ENCODE measurements around the gene DNM3.

The DNM3 gene

DNA sequence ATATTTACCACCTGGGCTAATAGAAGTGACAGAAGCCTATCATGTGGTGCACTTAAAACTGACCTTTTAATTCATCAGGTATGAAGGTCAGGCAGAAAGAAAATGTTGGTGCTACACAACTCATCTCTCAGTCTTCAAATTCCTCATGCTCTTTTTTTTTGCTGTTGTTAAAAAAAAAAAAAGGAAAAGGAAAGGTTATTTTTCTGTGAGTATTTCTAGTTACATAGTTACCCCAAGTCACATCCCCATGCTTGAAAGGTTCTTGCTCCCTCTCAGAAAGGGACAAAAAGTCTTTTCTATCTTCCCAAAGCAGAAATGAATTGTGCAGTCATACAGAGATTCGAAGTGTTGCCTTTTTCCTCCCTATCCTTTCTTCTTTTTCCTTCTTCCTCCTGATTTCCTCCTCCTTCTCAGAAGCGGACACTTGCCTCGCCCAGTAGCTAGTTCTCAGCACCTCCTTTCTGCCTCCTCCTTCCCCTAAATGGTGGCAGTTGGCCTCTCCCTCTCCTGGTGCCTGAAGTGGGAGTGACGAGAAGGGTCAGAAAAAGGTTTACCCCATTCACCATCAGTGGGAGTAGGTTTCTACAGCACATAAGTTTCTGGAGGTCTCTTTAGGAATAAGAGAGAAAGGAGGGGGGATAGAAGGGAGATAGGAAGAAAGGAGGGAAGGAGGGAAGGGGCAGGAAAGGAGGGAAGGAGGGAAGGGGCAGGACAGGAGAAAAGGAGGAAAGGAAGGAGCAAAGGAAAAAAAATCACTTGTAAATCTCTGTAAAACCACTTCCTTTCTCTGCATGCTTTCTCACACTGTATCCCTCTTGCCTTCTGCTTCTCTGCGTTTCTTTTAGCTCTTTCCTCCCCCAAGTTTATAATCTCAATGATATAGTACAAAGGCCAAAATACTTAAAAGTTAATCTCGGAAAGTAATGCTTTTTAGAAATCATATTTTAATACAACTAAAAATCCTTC lies 558.7 kb downstream of the DNM3 start:
- no peak for DNase-seq (ENCODE audit: low read depth)
- peaks cover 45% of the 10 kb centered on the region for H3K4me1 ChIP-seq (ENCODE audit: control insufficient read depth, insufficient read depth, low read length)
- no peaks in the 10 kb centered on the region for H3K36me3 ChIP-seq (ENCODE audit: control insufficient read depth, insufficient read depth, low read length, severe bottlenecking)
- H3K27me3 ChIP-seq (replicated peaks; ENCODE audit: control insufficient read depth, insufficient read depth, low read length) = no peaks in the 10 kb centered on the region
- H3K9me3 ChIP-seq (ENCODE audit: control insufficient read depth, low read length) = no peaks in the 10 kb centered on the region
- peak overlapping the region; percentile 72 for H3K9ac ChIP-seq (ENCODE audit: low read length)
- H3K4me3 ChIP-seq (ENCODE audit: low read length) = no peak overlapping the region

GRCh38 chr1:172400722-172401105 lies 559.4 kb downstream of the DNM3 start:
- Histone ChIP-seq H3K9ac (ENCODE audit: low read length) (peak overlapping the region; percentile 72), H3K36me3 (ENCODE audit: control insufficient read depth, insufficient read depth, low read length, severe bottlenecking) (no peaks in the 10 kb centered on the region), H3K4me1 (ENCODE audit: control insufficient read depth, insufficient read depth, low read length) (peaks cover 45% of the 10 kb centered on the region), H3K9me3 (ENCODE audit: control insufficient read depth, low read length) (no peaks in the 10 kb centered on the region), H3K4me3 (ENCODE audit: low read length) (no peak overlapping the region), H3K27me3 (replicated peaks; ENCODE audit: control insufficient read depth, insufficient read depth, low read length) (no peaks in the 10 kb centered on the region)
- no peak for DNase-seq (ENCODE audit: low read depth)

GRCh38 chr1:172401477-172401876 lies 560.2 kb downstream of the DNM3 start:
- Histone ChIP-seq H3K9me3 (ENCODE audit: control insufficient read depth, low read length) (no peaks in the 10 kb centered on the region), H3K4me1 (ENCODE audit: control insufficient read depth, insufficient read depth, low read length) (peaks cover 45% of the 10 kb centered on the region), H3K36me3 (ENCODE audit: control insufficient read depth, insufficient read depth, low read length, severe bottlenecking) (no peaks in the 10 kb centered on the region), H3K4me3 (ENCODE audit: low read length) (no peak overlapping the region), H3K27me3 (replicated peaks; ENCODE audit: control insufficient read depth, insufficient read depth, low read length) (no peaks in the 10 kb centered on the region), H3K9ac (ENCODE audit: low read length) (peak overlapping the region; percentile 72)
- no peak for DNase-seq (ENCODE audit: low read depth)

GRCh38 chr1:172401892-172402291 lies 560.6 kb downstream of the DNM3 start:
- Histone ChIP-seq H3K9me3 (ENCODE audit: control insufficient read depth, low read length) (no peaks in the 10 kb centered on the region), H3K9ac (ENCODE audit: low read length) (no peak overlapping the region), H3K36me3 (ENCODE audit: control insufficient read depth, insufficient read depth, low read length, severe bottlenecking) (no peaks in the 10 kb centered on the region), H3K27me3 (replicated peaks; ENCODE audit: control insufficient read depth, insufficient read depth, low read length) (no peaks in the 10 kb centered on the region), H3K4me3 (ENCODE audit: low read length) (no peak overlapping the region), H3K4me1 (ENCODE audit: control insufficient read depth, insufficient read depth, low read length) (peaks cover 45% of the 10 kb centered on the region)
- no peak for DNase-seq (ENCODE audit: low read depth)

DNA sequence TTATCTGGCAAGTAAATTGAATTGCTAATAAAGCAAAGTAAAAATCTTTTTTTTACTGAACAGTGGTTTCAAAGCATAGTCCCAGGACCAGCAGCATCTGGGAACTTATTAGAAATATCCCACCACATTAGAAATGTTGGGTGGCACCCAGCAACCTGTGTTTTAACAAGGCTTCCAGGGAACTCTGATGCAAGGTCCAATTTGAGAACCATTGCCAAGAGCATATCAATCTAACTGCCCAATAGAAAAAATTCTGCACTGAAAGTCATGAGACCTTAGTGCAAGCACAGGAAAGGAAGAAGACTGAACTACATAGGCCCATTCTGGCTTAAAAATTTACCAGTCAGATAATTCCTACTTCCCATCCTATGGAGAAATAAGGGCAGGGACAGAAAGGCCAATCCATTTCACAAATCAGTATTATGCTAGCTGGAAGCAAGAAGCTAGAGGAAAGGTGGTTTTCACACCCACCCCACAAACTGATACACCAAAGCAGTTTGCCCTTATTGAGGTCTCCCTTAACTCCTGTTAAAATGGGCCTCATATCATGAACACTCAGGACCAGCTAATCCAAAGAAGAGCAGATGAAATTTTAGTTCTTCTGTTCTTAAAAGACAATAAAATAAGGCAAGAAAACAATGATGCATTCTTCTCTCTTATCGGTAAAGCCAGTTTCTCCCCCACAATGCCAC lies 561.7 kb downstream of the DNM3 start:
- Histone ChIP-seq H3K9ac (ENCODE audit: low read length) (no peak overlapping the region), H3K36me3 (ENCODE audit: control insufficient read depth, insufficient read depth, low read length, severe bottlenecking) (no peaks in the 10 kb centered on the region), H3K27me3 (replicated peaks; ENCODE audit: control insufficient read depth, insufficient read depth, low read length) (no peaks in the 10 kb centered on the region), H3K4me1 (ENCODE audit: control insufficient read depth, insufficient read depth, low read length) (peaks cover 34% of the 10 kb centered on the region), H3K9me3 (ENCODE audit: control insufficient read depth, low read length) (no peaks in the 10 kb centered on the region), H3K4me3 (ENCODE audit: low read length) (no peak overlapping the region)
- DNase-seq (ENCODE audit: low read depth) = no peak

GRCh38 chr1:172404121-172404520 lies 562.8 kb downstream of the DNM3 start:
- Histone ChIP-seq H3K36me3 (ENCODE audit: control insufficient read depth, insufficient read depth, low read length, severe bottlenecking) (no peaks in the 10 kb centered on the region), H3K9ac (ENCODE audit: low read length) (no peak overlapping the region), H3K27me3 (replicated peaks; ENCODE audit: control insufficient read depth, insufficient read depth, low read length) (no peaks in the 10 kb centered on the region), H3K4me3 (ENCODE audit: low read length) (no peak overlapping the region), H3K9me3 (ENCODE audit: control insufficient read depth, low read length) (no peaks in the 10 kb centered on the region), H3K4me1 (ENCODE audit: control insufficient read depth, insufficient read depth, low read length) (peaks cover 28% of the 10 kb centered on the region)
- DNase-seq (ENCODE audit: low read depth) = no peak

DNA sequence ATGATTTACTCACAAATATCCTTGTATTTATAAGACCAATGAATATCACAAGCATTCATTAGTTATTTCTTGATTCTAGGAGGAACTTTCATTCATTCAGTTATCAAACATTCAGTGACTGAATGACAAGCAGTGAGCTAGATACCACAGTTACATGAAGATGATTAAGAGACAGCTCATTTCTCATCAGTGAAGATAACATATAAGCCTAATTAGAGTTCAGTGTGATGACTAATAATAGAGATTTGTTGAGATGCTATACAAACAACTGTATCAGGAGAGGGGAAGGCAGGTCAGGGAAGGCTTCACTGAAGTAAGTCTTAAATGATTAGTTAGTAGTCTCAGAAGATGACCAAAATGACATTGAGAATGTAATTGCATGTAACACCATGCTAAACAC lies 564.6 kb downstream of the DNM3 start:
- H3K36me3 ChIP-seq (ENCODE audit: control insufficient read depth, insufficient read depth, low read length, severe bottlenecking) = no peaks in the 10 kb centered on the region
- H3K27me3 ChIP-seq (replicated peaks; ENCODE audit: control insufficient read depth, insufficient read depth, low read length) = no peaks in the 10 kb centered on the region

GRCh38 chr1:172406968-172407367 lies 565.7 kb downstream of the DNM3 start:
- Histone ChIP-seq H3K4me3 (ENCODE audit: low read length) (no peak overlapping the region), H3K9ac (ENCODE audit: low read length) (no peak overlapping the region), H3K9me3 (ENCODE audit: control insufficient read depth, low read length) (no peaks in the 10 kb centered on the region), H3K36me3 (ENCODE audit: control insufficient read depth, insufficient read depth, low read length, severe bottlenecking) (no peaks in the 10 kb centered on the region), H3K27me3 (replicated peaks; ENCODE audit: control insufficient read depth, insufficient read depth, low read length) (no peaks in the 10 kb centered on the region), H3K4me1 (ENCODE audit: control insufficient read depth, insufficient read depth, low read length) (peaks cover 22% of the 10 kb centered on the region)
- DNase-seq (ENCODE audit: low read depth) = no peak

More for the DNA sequence above, 564.6 kb downstream of the DNM3 start:
- H3K9me3 ChIP-seq (ENCODE audit: control insufficient read depth, low read length) = no peaks in the 10 kb centered on the region
- no peak overlapping the region for H3K4me3 ChIP-seq (ENCODE audit: low read length)
- no peak for DNase-seq (ENCODE audit: low read depth)
- H3K4me1 ChIP-seq (ENCODE audit: control insufficient read depth, insufficient read depth, low read length) = peaks cover 26% of the 10 kb centered on the region
- no peak overlapping the region for H3K9ac ChIP-seq (ENCODE audit: low read length)

DNA sequence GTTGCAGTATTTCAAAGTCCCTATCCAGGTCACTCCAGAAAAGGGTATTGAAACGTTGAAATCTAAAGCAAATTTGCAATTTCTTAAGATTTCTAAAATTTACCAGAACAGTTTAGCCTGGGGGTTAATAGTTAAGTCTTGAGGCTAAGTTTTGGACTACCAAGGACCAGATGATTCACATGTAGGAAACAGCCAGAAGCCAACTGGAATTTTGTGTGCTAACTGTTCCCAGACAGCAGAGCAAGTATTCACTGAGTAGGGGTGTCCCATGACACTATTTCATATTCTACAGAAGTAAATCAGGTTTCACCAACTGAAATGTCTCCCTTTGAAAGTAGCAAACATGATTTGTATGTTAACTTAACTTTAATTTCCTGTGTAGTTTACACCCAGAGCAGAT lies 567.7 kb downstream of the DNM3 start:
- no peaks in the 10 kb centered on the region for H3K9me3 ChIP-seq (ENCODE audit: control insufficient read depth, low read length)
- H3K36me3 ChIP-seq (ENCODE audit: control insufficient read depth, insufficient read depth, low read length, severe bottlenecking) = no peaks in the 10 kb centered on the region
- peak; percentile 79 for DNase-seq (ENCODE audit: low read depth)
- no peaks in the 10 kb centered on the region for H3K27me3 ChIP-seq (replicated peaks; ENCODE audit: control insufficient read depth, insufficient read depth, low read length)
- H3K4me1 ChIP-seq (ENCODE audit: control insufficient read depth, insufficient read depth, low read length) = peaks cover 17% of the 10 kb centered on the region
- H3K9ac ChIP-seq (ENCODE audit: low read length) = no peak overlapping the region
- peak overlapping the region; percentile 11 for H3K4me3 ChIP-seq (ENCODE audit: low read length)

- Histone ChIP-seq H3K36me3 (ENCODE audit: control insufficient read depth, insufficient read depth, low read length, severe bottlenecking) (no peaks in the 10 kb centered on the region), H3K27me3 (replicated peaks; ENCODE audit: control insufficient read depth, insufficient read depth, low read length) (no peaks in the 10 kb centered on the region), H3K4me1 (ENCODE audit: control insufficient read depth, insufficient read depth, low read length) (peaks cover 23% of the 10 kb centered on the region), H3K9ac (ENCODE audit: low read length) (no peak overlapping the region), H3K9me3 (ENCODE audit: control insufficient read depth, low read length) (no peaks in the 10 kb centered on the region), H3K4me3 (ENCODE audit: low read length) (no peak overlapping the region)
- DNase-seq (ENCODE audit: low read depth) = no peak
Observed at GRCh38 chr1:172410027-172410426, 568.7 kb downstream of the DNM3 start.

DNA sequence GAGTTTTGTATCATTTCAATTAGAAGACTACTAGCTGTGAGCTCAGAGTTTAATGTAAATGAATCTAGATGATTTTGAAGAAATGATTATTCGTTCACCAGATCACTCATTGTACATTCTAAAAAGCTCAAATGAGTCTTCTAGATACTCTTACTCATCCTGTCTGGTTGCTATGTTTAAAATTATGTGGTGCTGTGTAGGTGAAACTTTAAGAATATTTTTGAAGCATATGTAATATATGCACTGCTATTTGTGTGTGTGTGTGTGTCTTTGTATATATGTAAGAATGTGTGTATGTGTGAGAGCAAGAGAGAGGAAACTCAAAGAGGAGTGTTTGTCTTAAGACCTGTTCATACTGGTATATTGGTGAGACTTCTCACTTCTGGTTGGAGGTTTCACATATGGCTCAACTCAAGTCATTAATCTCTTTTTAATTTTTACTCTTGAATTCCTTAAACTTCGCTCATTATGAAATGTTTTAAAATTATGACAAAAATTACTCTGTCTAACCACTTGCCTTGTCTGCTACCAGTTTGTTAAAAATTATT lies 570.6 kb downstream of the DNM3 start:
- H3K4me1 ChIP-seq (ENCODE audit: control insufficient read depth, insufficient read depth, low read length) = peaks cover 23% of the 10 kb centered on the region
- no peak overlapping the region for H3K9ac ChIP-seq (ENCODE audit: low read length)
- no peaks in the 10 kb centered on the region for H3K36me3 ChIP-seq (ENCODE audit: control insufficient read depth, insufficient read depth, low read length, severe bottlenecking)
- H3K27me3 ChIP-seq (replicated peaks; ENCODE audit: control insufficient read depth, insufficient read depth, low read length) = no peaks in the 10 kb centered on the region
- H3K4me3 ChIP-seq (ENCODE audit: low read length) = no peak overlapping the region
- no peak for DNase-seq (ENCODE audit: low read depth)
- H3K9me3 ChIP-seq (ENCODE audit: control insufficient read depth, low read length) = no peaks in the 10 kb centered on the region

Measured in adipocyte (in vitro differentiated cells).